Measurements from ENCODE around the gene GRID2. TPM values are rescaled to one million over a fixed set of nuclear protein-coding genes. Genes with fewer than 3 reads are reported as not detected.
"Not testable (repeated sequence)": the region's sequence is repeated elsewhere in the genome, so short reads cannot be mapped to it uniquely, and the experiment has no call there.

Gene GRID2
- total RNA-seq, 2 donors from 2014 or later, result 0.28 TPM; not detected in 1

DNA sequence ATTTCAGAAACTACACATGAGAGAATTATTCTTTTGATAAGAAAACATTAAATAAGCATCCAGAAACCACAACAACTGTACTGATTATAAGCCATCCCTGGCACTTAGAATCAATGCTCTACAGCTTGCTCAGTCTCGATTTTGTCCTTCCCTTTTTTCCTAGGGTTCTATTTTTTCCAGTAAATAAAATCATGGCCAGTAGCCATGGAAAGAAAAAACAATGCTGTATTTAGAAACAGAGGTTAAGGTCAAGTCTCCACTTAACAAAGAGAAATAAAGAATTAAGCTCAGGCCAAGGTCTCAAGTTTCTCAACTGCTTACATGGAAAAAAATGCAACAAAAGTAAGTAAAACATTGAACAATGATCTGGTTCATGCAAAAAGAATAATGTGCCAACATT lies 38.7 kb upstream of the GRID2 start:
- ATAC-seq (ENCODE audit: insufficient number of reproducible peaks, low FRiP score, low read depth), result no peak
- H3K27ac ChIP-seq, result no peak overlapping the region
- H3K36me3 ChIP-seq, result no peaks in the 10 kb centered on the region
- no peaks in the 10 kb centered on the region for H3K9me3 ChIP-seq
- no peaks in the 10 kb centered on the region for H3K27me3 ChIP-seq (replicated peaks; ENCODE audit: insufficient read depth)
- DNase-seq (ENCODE audit: low spot score), result no peak
- TF ChIP-seq, protein P1, sequence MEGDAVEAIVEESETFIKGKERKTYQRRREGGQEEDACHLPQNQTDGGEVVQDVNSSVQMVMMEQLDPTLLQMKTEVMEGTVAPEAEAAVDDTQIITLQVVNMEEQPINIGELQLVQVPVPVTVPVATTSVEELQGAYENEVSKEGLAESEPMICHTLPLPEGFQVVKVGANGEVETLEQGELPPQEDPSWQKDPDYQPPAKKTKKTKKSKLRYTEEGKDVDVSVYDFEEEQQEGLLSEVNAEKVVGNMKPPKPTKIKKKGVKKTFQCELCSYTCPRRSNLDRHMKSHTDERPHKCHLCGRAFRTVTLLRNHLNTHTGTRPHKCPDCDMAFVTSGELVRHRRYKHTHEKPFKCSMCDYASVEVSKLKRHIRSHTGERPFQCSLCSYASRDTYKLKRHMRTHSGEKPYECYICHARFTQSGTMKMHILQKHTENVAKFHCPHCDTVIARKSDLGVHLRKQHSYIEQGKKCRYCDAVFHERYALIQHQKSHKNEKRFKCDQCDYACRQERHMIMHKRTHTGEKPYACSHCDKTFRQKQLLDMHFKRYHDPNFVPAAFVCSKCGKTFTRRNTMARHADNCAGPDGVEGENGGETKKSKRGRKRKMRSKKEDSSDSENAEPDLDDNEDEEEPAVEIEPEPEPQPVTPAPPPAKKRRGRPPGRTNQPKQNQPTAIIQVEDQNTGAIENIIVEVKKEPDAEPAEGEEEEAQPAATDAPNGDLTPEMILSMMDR (IDR thresholded peaks at IDR 0.05), result no peak
- H3K4me3 ChIP-seq, result no peak overlapping the region
- H3K4me1 ChIP-seq (ENCODE audit: control insufficient read depth in 1 of 2, low read depth in 2 of 2), result peaks cover 5 to 6% of the 10 kb centered on the region in 2 donors

DNA sequence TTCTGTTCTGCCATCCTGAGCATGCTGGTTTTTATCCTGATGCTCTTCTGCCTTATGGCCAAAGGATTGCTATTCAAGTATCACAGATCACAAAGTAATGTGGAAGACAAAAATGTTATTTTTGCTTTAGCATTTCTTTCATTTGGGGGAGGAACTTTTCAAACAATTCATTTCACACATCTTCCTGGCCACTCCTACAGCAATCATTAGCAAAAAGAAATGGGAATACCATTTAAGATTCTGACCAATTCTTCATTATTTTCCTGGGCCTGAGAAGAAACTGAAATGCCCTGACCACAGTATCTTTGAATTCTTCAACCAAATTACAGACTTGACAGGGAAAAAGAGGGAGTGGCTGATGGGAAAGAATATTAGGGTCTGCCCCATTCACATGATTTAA lies 38.0 kb upstream of the GRID2 start:
- no peak for ATAC-seq (ENCODE audit: insufficient number of reproducible peaks, low FRiP score, low read depth)
- no peak overlapping the region for H3K27ac ChIP-seq
- no peaks in the 10 kb centered on the region for H3K9me3 ChIP-seq

DNA sequence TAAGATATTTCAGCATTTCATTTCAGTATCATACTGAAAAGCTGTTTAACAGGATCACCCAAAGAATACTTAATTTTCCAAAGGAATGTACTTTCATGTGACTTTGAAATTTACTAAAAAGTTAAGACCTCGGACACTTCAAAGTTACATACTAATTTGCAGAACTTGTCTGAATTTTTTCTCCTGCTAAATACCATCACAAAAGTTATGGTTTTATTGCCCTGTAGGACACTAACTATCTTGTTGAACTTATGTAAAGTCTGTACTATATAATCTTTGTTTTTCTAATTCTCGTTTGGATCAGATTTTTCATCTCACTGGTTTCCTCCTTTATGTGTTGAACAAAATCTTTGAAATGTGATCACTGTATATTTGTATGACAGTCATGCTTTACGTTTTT lies 37.2 kb upstream of the GRID2 start:
- TF ChIP-seq, protein P1 (IDR thresholded peaks at IDR 0.05), result no peak

More for the DNA sequence above, 38.0 kb upstream of the GRID2 start:
- no peaks in the 10 kb centered on the region for H3K27me3 ChIP-seq (replicated peaks; ENCODE audit: insufficient read depth)
- peaks cover 5 to 6% of the 10 kb centered on the region in 2 donors for H3K4me1 ChIP-seq (ENCODE audit: control insufficient read depth in 1 of 2, low read depth in 2 of 2)
- TF ChIP-seq, protein P1 (IDR thresholded peaks at IDR 0.05), result no peak
- no peak overlapping the region for H3K4me3 ChIP-seq
- DNase-seq (ENCODE audit: low spot score), result no peak
- H3K36me3 ChIP-seq, result no peaks in the 10 kb centered on the region

DNA sequence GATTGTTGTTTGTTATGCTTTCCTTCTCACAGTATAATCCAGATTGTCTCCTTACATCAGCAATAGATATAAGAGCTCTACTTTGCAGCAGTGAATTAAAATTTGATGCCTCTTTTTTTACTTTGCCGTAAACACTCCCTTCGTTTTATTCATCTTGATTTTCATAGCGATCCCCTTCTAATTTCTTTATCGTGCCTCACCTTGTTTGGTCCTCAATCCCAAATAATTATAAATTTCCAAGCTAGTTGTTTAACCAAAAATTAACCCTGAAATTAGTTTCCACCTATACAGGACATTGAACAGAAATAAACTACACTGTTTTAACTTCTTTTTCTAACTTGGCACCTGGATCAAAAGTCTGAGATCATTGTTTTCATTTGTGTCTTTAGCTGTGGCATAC lies 35.1 kb upstream of the GRID2 start:
- Histone ChIP-seq H3K4me3 (no peak overlapping the region), H3K4me1 (ENCODE audit: control insufficient read depth in 1 of 2, low read depth in 2 of 2) (peaks cover 5 to 6% of the 10 kb centered on the region in 2 donors), H3K27ac (no peak overlapping the region), H3K36me3 (no peaks in the 10 kb centered on the region), H3K27me3 (replicated peaks; ENCODE audit: insufficient read depth) (no peaks in the 10 kb centered on the region), H3K9me3 (no peaks in the 10 kb centered on the region)
- ATAC-seq (ENCODE audit: insufficient number of reproducible peaks, low FRiP score, low read depth) (no peak), DNase-seq (ENCODE audit: low spot score) (no peak)
- TF ChIP-seq, protein P1 (IDR thresholded peaks at IDR 0.05), result no peak

More for the DNA sequence above, 37.2 kb upstream of the GRID2 start:
- Histone ChIP-seq H3K9me3 (no peaks in the 10 kb centered on the region), H3K4me1 (ENCODE audit: control insufficient read depth in 1 of 2, low read depth in 2 of 2) (peaks cover 5 to 6% of the 10 kb centered on the region in 2 donors), H3K4me3 (no peak overlapping the region), H3K27me3 (replicated peaks; ENCODE audit: insufficient read depth) (no peaks in the 10 kb centered on the region), H3K27ac (no peak overlapping the region), H3K36me3 (no peaks in the 10 kb centered on the region)
- ATAC-seq (ENCODE audit: insufficient number of reproducible peaks, low FRiP score, low read depth) (no peak), DNase-seq (ENCODE audit: low spot score) (no peak)

DNA sequence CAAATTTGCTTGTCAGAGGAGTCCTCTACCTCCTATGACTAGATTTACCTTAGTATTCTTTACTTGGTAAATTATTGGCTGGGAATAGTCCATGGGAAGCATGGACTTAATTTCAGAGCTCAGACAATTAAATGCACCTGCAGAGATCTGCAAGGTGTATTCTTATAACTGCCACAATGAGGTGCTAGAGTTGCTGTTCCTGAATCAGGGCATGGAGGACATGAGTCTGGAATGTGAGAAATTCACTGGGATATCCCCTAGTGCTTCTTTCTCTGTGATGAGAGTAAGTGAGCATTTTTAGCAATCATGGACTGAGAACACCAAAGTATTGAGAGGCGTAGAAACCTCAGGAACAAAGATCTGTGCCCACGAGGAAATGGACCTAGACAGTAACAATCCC lies 32.9 kb upstream of the GRID2 start:
- ATAC-seq (ENCODE audit: insufficient number of reproducible peaks, low FRiP score, low read depth), result no peak
- TF ChIP-seq, protein P1 (IDR thresholded peaks at IDR 0.05), result no peak

DNA sequence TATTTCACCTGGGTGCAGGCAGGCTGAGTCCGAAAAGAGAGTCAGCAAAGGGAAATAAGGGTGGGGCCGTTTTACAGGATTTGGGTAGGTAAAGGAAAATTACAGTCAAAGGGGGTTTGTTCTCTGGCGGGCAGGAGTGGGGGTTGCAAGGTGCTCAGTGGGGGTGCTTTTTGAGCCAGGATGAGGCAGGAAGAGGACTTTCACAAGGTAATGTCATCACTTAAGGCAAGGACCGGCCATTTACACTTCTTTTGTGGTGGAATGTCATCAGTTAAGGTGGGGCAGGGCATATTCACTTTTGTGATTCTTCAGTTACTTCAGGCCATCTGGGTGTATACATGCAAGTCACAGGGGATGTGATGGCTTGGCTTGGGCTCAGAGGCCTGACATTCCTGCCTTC lies 32.2 kb upstream of the GRID2 start:
- H3K27me3 ChIP-seq (replicated peaks; ENCODE audit: insufficient read depth); H3K36me3 ChIP-seq; H3K4me1 ChIP-seq (ENCODE audit: control insufficient read depth in 1 of 2, low read depth in 2 of 2); H3K4me3 ChIP-seq; ATAC-seq (ENCODE audit: insufficient number of reproducible peaks, low FRiP score, low read depth); DNase-seq (ENCODE audit: low spot score); H3K9me3 ChIP-seq; H3K27ac ChIP-seq: not testable (repeated sequence)

More for the DNA sequence above, 32.9 kb upstream of the GRID2 start:
- Histone ChIP-seq H3K4me1 (ENCODE audit: control insufficient read depth in 1 of 2, low read depth in 2 of 2) (no peaks in the 10 kb centered on the region), H3K27ac (no peak overlapping the region), H3K36me3 (no peaks in the 10 kb centered on the region), H3K4me3 (no peak overlapping the region), H3K9me3 (no peaks in the 10 kb centered on the region), H3K27me3 (replicated peaks; ENCODE audit: insufficient read depth) (no peaks in the 10 kb centered on the region)
- DNase-seq (ENCODE audit: low spot score), result no peak

DNA sequence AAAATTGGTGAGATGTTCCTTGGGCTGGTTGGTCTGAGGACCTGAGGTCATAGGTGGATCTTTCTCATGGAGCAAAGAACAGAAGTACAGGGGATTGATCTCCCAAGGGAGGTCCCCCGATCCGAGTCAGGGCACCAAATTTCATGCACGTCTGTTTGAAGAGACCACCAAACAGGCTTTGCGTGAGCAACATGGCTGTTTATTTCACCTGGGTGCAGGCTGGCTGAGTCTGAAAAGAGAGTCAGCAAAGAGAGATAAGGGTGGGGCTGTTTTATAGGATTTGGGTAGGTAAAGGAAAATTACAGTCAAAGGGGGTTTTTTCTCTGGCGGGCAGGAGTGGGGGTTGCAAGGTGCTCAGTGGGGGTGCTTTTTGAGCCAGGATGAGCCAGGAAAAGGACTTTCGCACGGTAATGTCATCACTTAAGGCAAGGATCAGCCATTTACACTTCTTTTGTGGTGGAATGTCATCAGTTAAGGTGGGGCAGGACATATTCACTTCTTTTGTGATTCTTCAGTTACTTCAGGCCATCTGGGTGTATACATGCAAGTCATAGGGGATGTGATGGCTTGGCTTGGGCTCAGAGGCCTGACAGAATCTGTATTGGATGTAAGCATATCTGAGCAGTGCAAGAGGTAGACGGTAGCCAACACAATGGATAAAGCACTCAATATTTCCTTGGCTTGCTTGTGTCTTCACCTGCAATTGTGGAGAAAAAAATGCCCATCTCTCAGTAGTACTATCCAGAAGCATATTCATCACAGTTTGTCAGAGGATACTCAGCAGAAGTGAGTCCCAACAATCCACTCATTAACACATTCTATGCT lies 26.5 kb upstream of the GRID2 start:
- H3K4me3 ChIP-seq; ATAC-seq (ENCODE audit: insufficient number of reproducible peaks, low FRiP score, low read depth); H3K9me3 ChIP-seq: not testable (repeated sequence)

More for the DNA sequence above, 26.5 kb upstream of the GRID2 start:
- H3K4me1 ChIP-seq (ENCODE audit: control insufficient read depth in 1 of 2, low read depth in 2 of 2); H3K27ac ChIP-seq; DNase-seq (ENCODE audit: low spot score); H3K36me3 ChIP-seq; H3K27me3 ChIP-seq (replicated peaks; ENCODE audit: insufficient read depth): not testable (repeated sequence)

All from thoracic aorta (tissue), 2 donors.